ENCODE data around the gene MAN1B1. TPM values are rescaled to one million over a fixed set of nuclear protein-coding genes. Genes with fewer than 3 reads are reported as not detected.

The MAN1B1 gene
- total and polyA plus RNA-seq, 2 donors (not counting 3 experiments of a cell fraction or from before 2014, with no cell fraction given), result 75.3 to 83.3 TPM

DNA sequence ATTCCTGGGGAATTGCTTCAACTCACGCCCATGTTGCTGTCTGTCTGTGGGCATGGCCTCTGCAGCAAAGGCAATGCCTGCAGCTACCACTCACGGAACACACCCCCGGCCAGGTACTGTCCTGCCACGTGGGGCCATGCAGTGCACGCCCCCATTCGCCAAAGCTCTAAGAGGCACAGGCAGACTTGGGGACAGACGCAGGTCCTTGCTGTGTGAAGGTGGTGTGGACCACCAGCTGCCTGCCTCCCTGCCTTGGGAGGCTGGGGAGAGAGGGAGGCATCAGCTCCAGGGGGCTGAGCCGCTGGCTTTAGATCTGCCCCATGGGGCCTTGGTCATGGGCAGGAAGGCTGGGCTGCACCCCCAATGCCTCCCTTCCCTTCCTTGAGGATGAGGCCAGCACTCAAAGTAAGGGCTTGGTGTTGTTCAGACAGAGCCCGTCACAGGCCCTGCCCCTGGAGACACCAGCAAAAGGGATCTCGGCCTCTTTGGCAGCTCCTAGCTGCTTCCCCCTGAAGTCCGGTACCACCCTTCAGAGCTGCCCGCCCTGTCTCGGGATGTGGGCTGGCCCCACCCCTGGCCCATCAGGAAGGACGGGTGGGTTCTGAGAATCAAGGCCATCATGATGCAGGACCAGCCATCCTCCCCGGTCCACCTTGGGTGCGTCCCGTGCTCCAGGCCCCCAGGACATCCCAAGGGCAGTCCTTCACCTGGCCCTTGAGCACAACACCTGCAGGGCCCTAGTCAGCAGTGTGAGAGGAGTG, 54.4 kb downstream of the MAN1B1 start:
- TF ChIP-seq EZH2 (IDR thresholded peaks at IDR 0.05; ENCODE audit: borderline replicate concordance, low read depth, low read length, severe bottlenecking) (no peak), MYC (IDR thresholded peaks at IDR 0.05; ENCODE audit: low read depth, low read length) (no peak)
- BruUV-seq (replicated peaks), result no TSS peak
- Histone ChIP-seq H3K27me3 (ENCODE audit: control insufficient read depth in 2 of 2, insufficient read depth in 2 of 2, low read length in 2 of 2) (peaks cover 31 to 32% of the 10 kb centered on the region in 2 experiments), H3K4me2 (ENCODE audit: insufficient read depth, low read length) (no peak overlapping the region), H3K9me1 (replicated peaks; ENCODE audit: control insufficient read depth, extremely low read depth, insufficient read depth, low read length) (no peaks in the 10 kb centered on the region), H4K20me1 (replicated peaks; ENCODE audit: control insufficient read depth, extremely low read depth, insufficient read depth, low read length) (no peaks in the 10 kb centered on the region), H3K9me3 (replicated peaks; ENCODE audit: control insufficient read depth, insufficient read depth, low read length) (no peaks in the 10 kb centered on the region), H3K36me3 (ENCODE audit: control insufficient read depth in 2 of 2, extremely low read depth in 1 of 2, insufficient read depth in 2 of 2, low read length in 2 of 2) (no peaks in the 10 kb centered on the region), H3K27ac (ENCODE audit: insufficient read depth, low read depth, low read length) (no peak overlapping the region), H2AFZ (ENCODE audit: low read depth, low read length) (no peak overlapping the region), H3K9ac (replicated peaks; ENCODE audit: extremely low read depth, insufficient read depth, low read length) (no peak overlapping the region), H3K4me1 (ENCODE audit: control insufficient read depth, extremely low read depth, insufficient read depth, low read length) (no peaks in the 10 kb centered on the region), H3K4me3 (replicated peaks in 1 of 3; ENCODE audit: insufficient read depth in 1 of 3, low read depth in 1 of 3, low read length in 3 of 3) (no peak overlapping the region), H3K79me2 (ENCODE audit: control insufficient read depth, insufficient read depth, low read length) (no peaks in the 10 kb centered on the region)
- intact Hi-C loops (cut with micrococcal nuclease), result no loop called here
- CTCF ChIA-PET, result interaction anchor here (1.0 to 1.1 kb wide), 2 partner anchors 36 to 47 kb away, joined by 3 read pairs; partner anchors contain the start of genes ANAPC2 and SSNA1
- POLR2A ChIA-PET, result no interaction called here
- FAIRE-seq (no peak), DNase-seq (ENCODE audit: low read depth, low spot score) (no peak)
- dilution Hi-C loops (cut with MboI; ENCODE audit: extremely low pct_ligation_motif_present, low sequenced_read_pairs), result no loop called here

DNA sequence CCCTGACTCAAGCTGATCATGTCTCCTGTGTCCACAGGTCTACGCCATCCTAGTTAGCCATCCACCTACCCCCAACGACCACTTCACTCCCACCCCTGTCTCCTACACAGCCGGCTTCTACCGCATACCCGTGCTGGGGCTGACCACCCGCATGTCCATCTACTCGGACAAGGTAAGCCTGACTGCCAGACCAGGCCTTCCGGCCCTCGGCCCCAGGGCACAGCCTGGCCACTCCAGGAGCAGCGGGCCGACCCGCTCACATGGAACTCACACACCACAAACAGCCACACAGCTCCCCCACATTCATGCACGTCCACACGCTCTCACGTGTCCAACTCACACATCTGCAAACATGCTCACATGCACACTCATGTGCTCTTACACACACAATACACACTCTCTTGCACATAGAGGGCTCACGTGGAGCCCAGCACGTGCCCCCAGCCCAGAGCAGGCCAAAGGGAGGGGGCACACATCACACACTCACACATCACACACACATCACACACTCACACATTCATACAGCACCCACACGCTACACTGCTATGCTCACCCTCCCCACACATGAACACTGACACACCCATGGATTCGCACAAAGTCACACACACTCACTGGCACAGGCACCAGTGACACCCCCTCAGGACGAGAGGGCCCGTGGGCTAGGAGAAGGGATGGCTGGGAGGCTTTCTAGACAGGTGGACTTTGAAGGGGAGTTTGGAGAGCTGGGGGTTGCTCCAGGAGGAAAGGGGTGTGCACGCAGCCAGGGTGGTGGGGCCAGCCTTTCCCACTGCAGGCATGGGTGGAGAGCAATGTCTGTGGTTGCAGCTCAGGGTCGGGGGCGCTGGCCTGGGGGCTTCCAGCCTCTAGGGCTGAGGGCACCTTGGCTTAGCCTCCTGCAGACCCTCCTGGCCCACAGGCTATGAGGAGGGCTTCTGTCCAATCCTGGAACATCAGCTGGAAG, 55.5 kb downstream of the MAN1B1 start:
- no peak overlapping the region for H3K4me3 ChIP-seq (replicated peaks in 1 of 3; ENCODE audit: insufficient read depth in 1 of 3, low read depth in 1 of 3, low read length in 3 of 3)
- H3K9me3 ChIP-seq (replicated peaks; ENCODE audit: control insufficient read depth, insufficient read depth, low read length), result no peaks in the 10 kb centered on the region
- H3K4me1 ChIP-seq (ENCODE audit: control insufficient read depth, extremely low read depth, insufficient read depth, low read length), result no peaks in the 10 kb centered on the region
- TF ChIP-seq, protein P1, sequence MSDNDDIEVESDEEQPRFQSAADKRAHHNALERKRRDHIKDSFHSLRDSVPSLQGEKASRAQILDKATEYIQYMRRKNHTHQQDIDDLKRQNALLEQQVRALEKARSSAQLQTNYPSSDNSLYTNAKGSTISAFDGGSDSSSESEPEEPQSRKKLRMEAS (IDR thresholded peaks at IDR 0.05; ENCODE audit: insufficient read depth, insufficient read length), result no peak
- TF ChIP-seq POLR2A (IDR thresholded peaks at IDR 0.05; ENCODE audit: low read depth, low read length), result no peak
- no peak for TF ChIP-seq JUN (IDR thresholded peaks at IDR 0.05; ENCODE audit: borderline replicate concordance, insufficient read depth, insufficient read length, low read depth)
- no peak for TF ChIP-seq FOS (IDR thresholded peaks at IDR 0.05; ENCODE audit: borderline replicate concordance, insufficient read depth, low read length)
- no peak for TF ChIP-seq EZH2 (IDR thresholded peaks at IDR 0.05; ENCODE audit: borderline replicate concordance, low read depth, low read length, severe bottlenecking)
- no peak for TF ChIP-seq POLR2AphosphoS5 (IDR thresholded peaks at IDR 0.05; ENCODE audit: insufficient read depth, low read depth, low read length)
- TF ChIP-seq GATA2 (IDR thresholded peaks at IDR 0.05; ENCODE audit: insufficient read depth, insufficient read length, low read depth, low read length), result no peak
- TF ChIP-seq MYC (IDR thresholded peaks at IDR 0.05; ENCODE audit: low read depth, low read length), result no peak
- TF ChIP-seq, protein P2, sequence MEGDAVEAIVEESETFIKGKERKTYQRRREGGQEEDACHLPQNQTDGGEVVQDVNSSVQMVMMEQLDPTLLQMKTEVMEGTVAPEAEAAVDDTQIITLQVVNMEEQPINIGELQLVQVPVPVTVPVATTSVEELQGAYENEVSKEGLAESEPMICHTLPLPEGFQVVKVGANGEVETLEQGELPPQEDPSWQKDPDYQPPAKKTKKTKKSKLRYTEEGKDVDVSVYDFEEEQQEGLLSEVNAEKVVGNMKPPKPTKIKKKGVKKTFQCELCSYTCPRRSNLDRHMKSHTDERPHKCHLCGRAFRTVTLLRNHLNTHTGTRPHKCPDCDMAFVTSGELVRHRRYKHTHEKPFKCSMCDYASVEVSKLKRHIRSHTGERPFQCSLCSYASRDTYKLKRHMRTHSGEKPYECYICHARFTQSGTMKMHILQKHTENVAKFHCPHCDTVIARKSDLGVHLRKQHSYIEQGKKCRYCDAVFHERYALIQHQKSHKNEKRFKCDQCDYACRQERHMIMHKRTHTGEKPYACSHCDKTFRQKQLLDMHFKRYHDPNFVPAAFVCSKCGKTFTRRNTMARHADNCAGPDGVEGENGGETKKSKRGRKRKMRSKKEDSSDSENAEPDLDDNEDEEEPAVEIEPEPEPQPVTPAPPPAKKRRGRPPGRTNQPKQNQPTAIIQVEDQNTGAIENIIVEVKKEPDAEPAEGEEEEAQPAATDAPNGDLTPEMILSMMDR (IDR thresholded peaks at IDR 0.05; ENCODE audit: extremely low read depth in 1 of 2, insufficient read depth in 1 of 2, low read depth in 1 of 2, low read length in 2 of 2), result no peak
- CTCF ChIA-PET, result no interaction called here
- peaks cover 26 to 28% of the 10 kb centered on the region in 2 experiments for H3K27me3 ChIP-seq (ENCODE audit: control insufficient read depth in 2 of 2, insufficient read depth in 2 of 2, low read length in 2 of 2)
- no peak for FAIRE-seq
- no TSS peak for BruUV-seq (replicated peaks)
- no peaks in the 10 kb centered on the region for H3K36me3 ChIP-seq (ENCODE audit: control insufficient read depth in 2 of 2, extremely low read depth in 1 of 2, insufficient read depth in 2 of 2, low read length in 2 of 2)
- H2AFZ ChIP-seq (ENCODE audit: low read depth, low read length), result no peak overlapping the region
- H3K79me2 ChIP-seq (ENCODE audit: control insufficient read depth, insufficient read depth, low read length), result no peaks in the 10 kb centered on the region
- no peaks in the 10 kb centered on the region for H4K20me1 ChIP-seq (replicated peaks; ENCODE audit: control insufficient read depth, extremely low read depth, insufficient read depth, low read length)
- dilution Hi-C loops (cut with MboI; ENCODE audit: extremely low pct_ligation_motif_present, low sequenced_read_pairs), result no loop called here
- H3K9me1 ChIP-seq (replicated peaks; ENCODE audit: control insufficient read depth, extremely low read depth, insufficient read depth, low read length), result no peaks in the 10 kb centered on the region
- H3K4me2 ChIP-seq (ENCODE audit: insufficient read depth, low read length), result no peak overlapping the region
- intact Hi-C loops (cut with micrococcal nuclease), result no loop called here
- H3K9ac ChIP-seq (replicated peaks; ENCODE audit: extremely low read depth, insufficient read depth, low read length), result no peak overlapping the region
- no peak for DNase-seq (ENCODE audit: low read depth, low spot score)
- no peak overlapping the region for H3K27ac ChIP-seq (ENCODE audit: insufficient read depth, low read depth, low read length)
- POLR2A ChIA-PET, result no interaction called here

Data from endothelial cell of umbilical vein (primary cell).